GM12878 (cell line): ENCODE results near the gene ITGA1. TPM values are rescaled to one million over a fixed set of nuclear protein-coding genes. Genes with fewer than 3 reads are reported as not detected.

Source experiments
- ATAC-seq: fragments of 200-7000 bp; cut with Tn5 transposase; 3 replicates; pipeline ENCODE4 v1.9.1; 2020; ENCODE audit warnings: mild to moderate bottlenecking, moderate library complexity
- BruUV-seq: library from RNA; stranded (reverse); fragments of 400-500 nt; replicated peaks from 2 replicates; lab custom pipeline; 2021; lab: Mats Ljungman, UMichigan
- CTCF ChIA-PET: fragments of 300-600 bp; sonication (Branson Sonifier 250); formaldehyde crosslinking; extraction: SDS; loops from one replicate; lab custom pipeline; 2021; ENCODE audit warnings: inconsistent platforms; lab: Yijun Ruan, JAX
- POLR2A ChIA-PET: fragments of 350-600 bp; formaldehyde crosslinking; extraction: SDS; loops from one replicate; lab custom pipeline; 2021; ENCODE audit warnings: inconsistent platforms; lab: Charles Lee
- RAD21 ChIA-PET: fragments of 300-600 bp; sonication (Branson Sonifier 250); formaldehyde crosslinking; loops from one replicate; lab custom pipeline; 2023; ENCODE audit warnings: antibody characterized with exemption; ENCODE audit not compliant: unreplicated experiment; lab: Charles Lee
- SMC1A ChIA-PET: fragments of 300-600 bp; sonication (Branson Sonifier 250); formaldehyde crosslinking; loops from one replicate; lab custom pipeline; 2023; ENCODE audit not compliant: unreplicated experiment, uncharacterized antibody; lab: Charles Lee
- DNase-seq: peaks from one replicate; pipeline ENCODE4 v3.0.0-alpha.2; 2011; ENCODE audit warnings: low read depth, low spot score
- FAIRE-seq: peaks from 3 replicates; lab custom pipeline; 2011; peaks lifted over from hg19 to GRCh38; lab: Jason Lieb, UNC
- H2AFZ ChIP-seq: 2 replicates; pipeline ENCODE4 v1.6.0; 2011; ENCODE audit warnings: low read depth, low read length, control low read depth; ENCODE audit not compliant: control insufficient read depth
- H3K27ac ChIP-seq: 2 replicates; pipeline ENCODE4 v1.5.1; 2011; ENCODE audit warnings: control low read depth; ENCODE audit not compliant: control insufficient read depth, insufficient read depth
- H3K27me3 ChIP-seq, 2 experiments: replicated peaks in 1 of 2; 2 replicates each; pipeline versions ENCODE4 v1.6.0 to v1.6.1; 2011; ENCODE audit warnings: low read length in 1 of 2; ENCODE audit not compliant: control insufficient read depth in 2 of 2, insufficient read depth in 2 of 2
- H3K36me3 ChIP-seq, 2 experiments: 2 replicates each; pipeline ENCODE4 v1.5.1; 2011; ENCODE audit warnings: low read length in 1 of 2; ENCODE audit not compliant: control insufficient read depth in 2 of 2, insufficient read depth in 2 of 2
- H3K4me1 ChIP-seq: 2 replicates; pipeline ENCODE4 v1.6.1; 2011; ENCODE audit warnings: mild to moderate bottlenecking, low read length, moderate library complexity, mixed read lengths; ENCODE audit not compliant: control insufficient read depth, insufficient read depth
- H3K4me2 ChIP-seq: 2 replicates; pipeline ENCODE4 v1.6.0; 2011; ENCODE audit warnings: control low read depth; ENCODE audit not compliant: control insufficient read depth, insufficient read depth
- H3K4me3 ChIP-seq: fragments of 200-600 bp; sonication (generic); 2 replicates; pipeline ENCODE4 v1.5.1; 2016
- H3K79me2 ChIP-seq: 2 replicates; pipeline ENCODE4 v1.6.0; 2011; ENCODE audit warnings: low read length; ENCODE audit not compliant: control insufficient read depth, insufficient read depth
- H3K9ac ChIP-seq: 2 replicates; pipeline ENCODE4 v1.8.0; 2011; ENCODE audit warnings: low read length, control low read depth, mixed read lengths; ENCODE audit not compliant: control insufficient read depth, insufficient read depth
- H3K9me3 ChIP-seq: replicated peaks from 3 replicates; pipeline ENCODE4 v1.5.1; 2011; ENCODE audit warnings: mild to moderate bottlenecking, low read length; ENCODE audit not compliant: control insufficient read depth, insufficient read depth
- H4K20me1 ChIP-seq: 2 replicates; pipeline ENCODE4 v1.6.0; 2011; ENCODE audit not compliant: control insufficient read depth, insufficient read depth
- CREM ChIP-seq: IDR thresholded peaks from 2 replicates; pipeline ENCODE4 v1.6.1; 2014; ENCODE audit warnings: antibody characterized with exemption, low read depth
- EP300 ChIP-seq, 2 experiments: fragments of 150-350 bp in 1 of 2; IDR thresholded peaks; 2 replicates each; pipeline ENCODE4 v1.6.1; 2011 to 2012; ENCODE audit warnings: low read depth in 2 of 2, low read length in 2 of 2, borderline replicate concordance in 1 of 2, improper control_type of control experiment in 1 of 2, inconsistent platforms in 1 of 2; ENCODE audit not compliant: control insufficient read depth in 1 of 2
- ETV6 ChIP-seq, 2 experiments: fragments of 450-650 bp in 1 of 2; IDR thresholded peaks in 1 of 2; conservative IDR thresholded peaks in 1 of 2; 2 replicates each; pipeline ENCODE4 v1.6.1; 2014; ENCODE audit warnings: antibody characterized with exemption in 1 of 2, borderline replicate concordance in 1 of 2, low read depth in 1 of 2, mild to moderate bottlenecking in 1 of 2, moderate library complexity in 1 of 2
- FOXM1 ChIP-seq: IDR thresholded peaks from 2 replicates; pipeline ENCODE4 v1.6.1; 2012; ENCODE audit warnings: low read depth, mild to moderate bottlenecking, inconsistent platforms, low read length, moderate library complexity
- IKZF1 ChIP-seq: fragments of 450-650 bp; conservative IDR thresholded peaks from 2 replicates; pipeline ENCODE4 v1.6.1; 2017; ENCODE audit warnings: antibody characterized with exemption, mild to moderate bottlenecking
- JUNB ChIP-seq: IDR thresholded peaks from 2 replicates; pipeline ENCODE4 v1.6.1; 2016; ENCODE audit warnings: antibody characterized with exemption, mild to moderate bottlenecking
- MTA3 ChIP-seq: IDR thresholded peaks from 2 replicates; pipeline ENCODE4 v1.6.1; 2012; ENCODE audit warnings: low read length, inconsistent platforms, borderline replicate concordance
- NFIC ChIP-seq: IDR thresholded peaks from 2 replicates; pipeline ENCODE4 v1.6.1; 2012; ENCODE audit warnings: low read depth, mild to moderate bottlenecking, inconsistent platforms, low read length, moderate library complexity
- NFYA ChIP-seq: IDR thresholded peaks from 2 replicates; pipeline ENCODE4 v1.6.1; 2011; ENCODE audit warnings: low read depth, mild to moderate bottlenecking, low read length, improper control_type of control experiment, borderline replicate concordance
- SMC3 ChIP-seq: IDR thresholded peaks from 2 replicates; pipeline ENCODE4 v1.6.1; 2011; ENCODE audit warnings: low read length, improper control_type of control experiment, borderline replicate concordance
- SPI1 ChIP-seq: IDR thresholded peaks from 2 replicates; pipeline ENCODE4 v1.6.1; 2011; ENCODE audit warnings: low read depth, mild to moderate bottlenecking, low read length, moderate library complexity, borderline replicate concordance; ENCODE audit not compliant: insufficient read depth
- SRF ChIP-seq, 2 experiments: IDR thresholded peaks; 2 replicates each; pipeline ENCODE4 v1.6.1; 2011; ENCODE audit warnings: low read depth in 2 of 2, low read length in 2 of 2, mild to moderate bottlenecking in 1 of 2, moderate library complexity in 1 of 2
- WGBS: methylation state at CpG from one replicate; pipeline ENCODE4 v1.1.6; 2016; ENCODE audit warnings: low lambda C conversion rate; ENCODE audit not compliant: insufficient replicate concordance, insufficient coverage; ENCODE audit errors: missing lambda C conversion rate; 5-methylcytosine and 5-hydroxymethylcytosine counted together
- in situ Hi-C: fragments of 300-500 bp; cut with MboI; formaldehyde crosslinking; loops from 9 replicates; pipeline ENCODE4 v1.14.3; 2018; ENCODE audit warnings: mixed read lengths
- intact Hi-C: fragments of 100-400 bp; cut with micrococcal nuclease; formaldehyde crosslinking; loops from one replicate; pipeline ENCODE4 v1.14.2; 2022; ENCODE audit not compliant: unreplicated experiment
- polyA plus RNA-seq, 11 experiments: library from polyadenylated mRNA; depleted of rRNA in 4 of 11; unstranded in 6 of 11; stranded (reverse) in 5 of 11; fragments of >200 nt; fragmentation: Nextera tagmentation in 4 of 11; fragmentation: Illumina TruSeq in 1 of 11; extraction: Ambion mirVana in 4 of 11; extraction: Trizol in 1 of 11; gene quantifications; 1 replicate in 1 of 11; 2 replicates in 10 of 11; pipeline versions ENCODE4 v1.2.1 to v1.2.3, GENCODE V29; 2011 to 2016; ENCODE audit warnings: inconsistent platforms in 2 of 11, missing spikeins in 2 of 11, low read depth in 1 of 11
- total RNA-seq, 4 experiments: library from RNA; depleted of rRNA in 3 of 4; stranded (reverse); fragments of >200 nt in 3 of 4; fragmentation: Illumina TruSeq in 1 of 4; extraction: Trizol in 1 of 4; gene quantifications; 2 replicates each; pipeline versions ENCODE4 v1.2.1 to v1.2.3, GENCODE V29; 2013 to 2021
- TF ChIP-seq, protein P1 (sequence below): IDR thresholded peaks from 2 replicates; pipeline ENCODE4 v1.6.1; 2012; ENCODE audit warnings: low read length, inconsistent platforms

The ITGA1 gene
- total and polyA plus RNA-seq, 10 of the 15 experiments (the other 5 are each of a cell fraction or from before 2014, with no cell fraction given): 0.02 to 0.56 (median 0.19) TPM

GRCh38 chr5:52767217-52767743, 20.4 kb upstream of the ITGA1 start:
- intact Hi-C loops (no loop called here), in situ Hi-C loops (no loop called here)
- Histone ChIP-seq H3K4me3 (no peak overlapping the region), H3K9ac (no peak overlapping the region), H3K27ac (no peak overlapping the region), H4K20me1 (no peaks in the 10 kb centered on the region), H3K4me2 (no peak overlapping the region), H2AFZ (no peak overlapping the region), H3K36me3 (no peaks in the 10 kb centered on the region), H3K9me3 (no peaks in the 10 kb centered on the region), H3K27me3 (no peaks in the 10 kb centered on the region), H3K79me2 (no peaks in the 10 kb centered on the region), H3K4me1 (peaks cover 21% of the 10 kb centered on the region)
- WGBS: 81% methylated on average over 2 of the region's 2 CpGs
- ChIA-PET RAD21 (interaction anchor here (0.8 to 1.2 kb wide), 2 partner anchors 34 to 148 kb away, joined by 3 read pairs; no protein-coding TSS in a partner anchor), CTCF (interaction anchor here (0.8 kb wide), 1 partner anchor 24 kb away, joined by 4 read pairs; no protein-coding TSS in a partner anchor), SMC1A (interaction anchor here (1.2 to 1.9 kb wide), 2 partner anchors 8 to 13 kb away, joined by 3 to 6 read pairs; no protein-coding TSS in a partner anchor), POLR2A (interaction anchor here (0.7 to 1.0 kb wide), 2 partner anchors 29 to 33 kb away, joined by 3 read pairs; no protein-coding TSS in a partner anchor)
- DNase-seq (no peak), ATAC-seq (no peak), FAIRE-seq (no peak)
- TF ChIP-seq NFYA: no peak
- BruUV-seq: no TSS peak

DNA sequence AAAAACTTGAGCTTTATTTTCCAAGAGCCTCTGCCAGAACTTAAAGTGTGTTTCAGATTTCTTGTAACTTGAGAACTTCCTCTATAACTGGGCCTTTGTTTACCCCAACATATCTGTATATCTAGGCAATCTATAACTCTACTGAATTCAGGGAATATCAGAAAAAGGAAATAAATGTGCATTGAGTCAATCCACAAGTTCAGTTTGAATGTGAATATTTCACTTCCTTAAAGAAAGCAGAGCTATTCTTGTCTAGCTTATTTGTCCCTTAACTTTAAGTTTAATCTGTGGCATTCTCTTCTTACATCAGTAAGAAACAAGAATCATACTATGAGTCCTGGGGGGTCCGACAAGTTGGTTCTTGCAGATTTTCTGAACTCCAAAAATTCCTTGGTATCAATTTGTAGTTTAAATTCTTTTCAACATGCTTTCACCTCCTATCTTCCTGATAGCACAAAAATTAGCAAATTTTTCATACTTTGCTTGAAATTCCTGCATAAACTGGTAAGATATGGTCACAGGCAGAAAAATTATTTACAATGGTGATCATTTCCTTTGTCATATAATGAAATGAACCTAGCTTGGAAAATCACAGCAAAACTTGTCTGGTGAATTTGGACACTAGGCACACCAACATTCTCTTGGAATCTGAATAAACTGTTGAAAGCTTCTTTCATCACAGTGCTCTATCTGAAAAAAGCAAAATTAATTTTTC, 19.8 kb upstream of the ITGA1 start:
- SMC1A ChIA-PET: interaction anchor here (1.2 to 1.9 kb wide), 2 partner anchors 9 to 14 kb away, joined by 3 to 6 read pairs; no protein-coding TSS in a partner anchor
- RAD21 ChIA-PET: interaction anchor here (0.8 to 1.2 kb wide), 2 partner anchors 33 to 148 kb away, joined by 3 read pairs; no protein-coding TSS in a partner anchor
- no peaks in the 10 kb centered on the region for H3K36me3 ChIP-seq
- POLR2A ChIA-PET: interaction anchor here (0.7 to 1.0 kb wide), 2 partner anchors 30 to 32 kb away, joined by 3 read pairs; no protein-coding TSS in a partner anchor
- DNase-seq (no peak), ATAC-seq (peak; percentile 37; the same call in 2 of the 3 replicates), FAIRE-seq (no peak)
- H3K4me2 ChIP-seq: peak overlapping the region; percentile 35; the same call in 1 of the 2 replicates
- CTCF ChIA-PET: interaction anchor here (0.8 kb wide), 1 partner anchor 25 kb away, joined by 4 read pairs; no protein-coding TSS in a partner anchor
- intact Hi-C loops (no loop called here), in situ Hi-C loops (no loop called here)
- H3K9me3 ChIP-seq: no peaks in the 10 kb centered on the region
- 0% methylated on average over 1 of the region's 1 CpG for WGBS
- no peak overlapping the region for H3K27ac ChIP-seq
- no peaks in the 10 kb centered on the region for H4K20me1 ChIP-seq
- H3K79me2 ChIP-seq: no peaks in the 10 kb centered on the region
- H3K4me1 ChIP-seq: peaks cover 22% of the 10 kb centered on the region
- no peaks in the 10 kb centered on the region for H3K27me3 ChIP-seq
- no TSS peak for BruUV-seq
- H3K4me3 ChIP-seq: no peak overlapping the region
- H3K9ac ChIP-seq: no peak overlapping the region
- no peak overlapping the region for H2AFZ ChIP-seq
- peak; percentile 91 for TF ChIP-seq NFIC
- TF ChIP-seq FOXM1: peak; percentile 53; the same call in 1 of the 2 replicates
- TF ChIP-seq SRF (IDR thresholded peaks at IDR 0.05; ENCODE audit: low read depth in 2 of 2, low read length in 2 of 2): 0 out of 4 replicates have a peak, but pooled peaks of 1 of the 2 experiments have one; percentile 40
- peak; percentile 82 for TF ChIP-seq CREM
- peak in 1 of 2 experiments; percentile 54; a peak in 1 of 4 replicates for TF ChIP-seq ETV6 (conservative IDR thresholded peaks at IDR 0.05 in 1 of 2, IDR thresholded peaks at IDR 0.05 in 1 of 2; ENCODE audit: borderline replicate concordance in 1 of 2, low read depth in 1 of 2)
- no peak for TF ChIP-seq SMC3
- peak; percentile 98 for TF ChIP-seq JUNB
- TF ChIP-seq IKZF1: peak; percentile 53
- peak; percentile 89 for TF ChIP-seq SPI1
- TF ChIP-seq, protein P1, sequence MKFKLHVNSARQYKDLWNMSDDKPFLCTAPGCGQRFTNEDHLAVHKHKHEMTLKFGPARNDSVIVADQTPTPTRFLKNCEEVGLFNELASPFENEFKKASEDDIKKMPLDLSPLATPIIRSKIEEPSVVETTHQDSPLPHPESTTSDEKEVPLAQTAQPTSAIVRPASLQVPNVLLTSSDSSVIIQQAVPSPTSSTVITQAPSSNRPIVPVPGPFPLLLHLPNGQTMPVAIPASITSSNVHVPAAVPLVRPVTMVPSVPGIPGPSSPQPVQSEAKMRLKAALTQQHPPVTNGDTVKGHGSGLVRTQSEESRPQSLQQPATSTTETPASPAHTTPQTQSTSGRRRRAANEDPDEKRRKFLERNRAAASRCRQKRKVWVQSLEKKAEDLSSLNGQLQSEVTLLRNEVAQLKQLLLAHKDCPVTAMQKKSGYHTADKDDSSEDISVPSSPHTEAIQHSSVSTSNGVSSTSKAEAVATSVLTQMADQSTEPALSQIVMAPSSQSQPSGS: peak; percentile 81
- TF ChIP-seq EP300 (IDR thresholded peaks at IDR 0.05; ENCODE audit: borderline replicate concordance in 1 of 2, control insufficient read depth in 1 of 2, low read depth in 2 of 2, low read length in 2 of 2): peak in 1 of 2 experiments; percentile 57; a peak in 1 of 4 replicates
- TF ChIP-seq MTA3: peak; percentile 70; the same call in 1 of the 2 replicates
